Stimulated activated CD8-positive, alpha-beta memory T cell treated with anti-CD3 and anti-CD28 coated beads, Interleukin-7, amount 100 ng/mL, for 1 hour (primary cell): ENCODE measurements around the gene OGDHL.
"Not testable (repeated sequence)": the region's sequence is repeated elsewhere in the genome, so short reads cannot be mapped to it uniquely, and the experiment has no call there.

Source experiments
- DNase-seq, 2 donors: peaks; one replicate each; pipeline ENCODE4 v3.0.0-alpha.2; 2020; ENCODE audit warnings: low read depth in 2 of 2

OGDHL gene

DNA sequence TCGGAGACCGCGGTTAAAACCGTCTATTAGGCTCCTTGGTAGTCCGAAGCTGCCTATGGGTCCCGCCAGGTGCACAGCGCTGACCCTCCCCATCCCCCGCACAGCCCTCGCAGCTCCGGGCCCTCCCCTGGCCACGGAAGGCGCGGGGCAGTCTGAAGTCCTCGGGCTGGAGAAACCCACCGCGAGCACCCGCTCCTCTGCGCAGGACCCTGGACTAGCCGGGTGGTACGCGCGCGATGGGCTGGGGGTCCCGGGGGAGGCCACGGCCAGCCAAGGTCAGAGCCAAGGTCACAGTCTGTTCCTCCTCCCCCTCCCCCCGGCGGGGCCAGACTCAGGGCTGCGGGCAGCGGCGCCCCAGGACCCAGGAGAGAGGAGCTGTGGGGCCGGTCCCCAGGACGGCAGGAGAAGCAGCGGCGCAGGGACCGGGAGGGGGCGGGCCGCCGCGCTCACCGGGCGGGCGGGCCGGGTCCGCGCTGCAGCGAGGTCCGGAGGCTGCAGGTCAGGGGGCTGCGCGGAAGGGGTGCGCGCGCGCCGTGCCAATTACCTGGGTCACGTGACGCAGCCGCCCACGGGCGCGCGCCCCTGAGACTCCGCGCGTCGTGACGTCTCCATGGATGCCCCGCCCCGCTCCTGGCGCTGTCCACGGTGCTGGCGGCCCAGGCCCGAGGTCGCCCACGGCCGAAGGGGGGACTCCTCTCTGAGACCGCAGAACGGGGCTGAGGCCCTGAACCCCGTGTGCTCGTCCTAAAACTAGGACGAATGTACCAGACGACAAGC is at the start of gene OGDHL:
TSS of gene OGDHL (minus strand) at position 535 of the 777 bp plus-strand sequence. CDS start 3,731 bp downstream, outside the sequence.
- no peak for DNase-seq

DNA sequence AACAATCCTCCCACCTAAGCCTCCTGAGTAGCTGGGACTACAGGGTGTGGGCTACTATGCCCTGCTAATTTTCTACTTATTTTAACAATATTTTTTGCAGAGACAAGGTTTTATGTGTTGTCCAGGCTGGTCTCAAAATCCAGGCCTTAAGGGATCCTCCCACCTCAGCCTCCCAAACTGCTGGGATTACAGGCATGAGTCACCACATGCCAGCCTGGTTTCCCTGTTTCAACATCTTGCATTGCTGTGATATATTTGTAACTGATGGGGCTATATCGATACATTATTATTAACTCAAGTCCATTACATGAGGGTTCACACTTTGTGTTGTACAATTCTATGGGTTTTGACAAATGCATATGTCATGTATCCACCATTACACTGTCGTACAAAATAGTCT is 41.9 kb upstream of the OGDHL start:
- DNase-seq = no peak

DNA sequence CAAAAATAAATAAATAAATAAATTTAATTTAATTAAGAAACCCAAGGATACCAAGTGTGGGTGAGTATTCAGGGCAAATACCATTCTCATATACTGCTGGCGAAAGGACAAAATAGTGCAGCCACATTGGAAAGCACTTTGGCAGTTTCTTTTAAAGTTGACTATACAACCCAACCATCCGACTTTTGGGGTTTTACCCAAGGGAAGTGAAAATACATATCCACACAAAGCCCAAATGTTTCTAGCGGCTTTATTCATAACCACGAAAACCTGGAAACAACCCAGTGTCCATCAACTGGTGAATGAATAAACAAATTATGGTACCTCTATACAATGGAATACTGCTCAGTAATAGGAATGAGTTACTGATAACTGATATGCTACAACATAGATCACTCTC is 36.2 kb upstream of the OGDHL start:
- no peak for DNase-seq

DNA sequence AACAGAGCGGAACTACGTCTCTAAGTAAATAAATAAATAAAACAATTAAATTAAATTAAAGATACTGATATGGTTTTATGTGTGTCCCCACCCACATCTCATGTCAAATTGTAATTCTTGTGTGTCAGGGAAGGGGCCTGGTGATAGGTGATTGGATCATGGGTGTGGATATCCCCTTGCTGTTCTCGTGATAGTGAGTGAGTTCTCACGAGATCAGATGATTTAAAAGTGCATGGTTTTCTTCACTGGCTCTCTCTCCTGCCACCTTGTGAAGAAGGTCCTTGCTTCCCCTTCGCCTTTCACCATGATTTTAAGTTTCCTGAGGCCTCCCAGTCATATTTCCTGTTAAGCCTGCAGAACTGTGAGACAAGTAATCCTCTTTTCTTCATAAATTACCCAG is 29.0 kb upstream of the OGDHL start:
- no peak for DNase-seq

DNA sequence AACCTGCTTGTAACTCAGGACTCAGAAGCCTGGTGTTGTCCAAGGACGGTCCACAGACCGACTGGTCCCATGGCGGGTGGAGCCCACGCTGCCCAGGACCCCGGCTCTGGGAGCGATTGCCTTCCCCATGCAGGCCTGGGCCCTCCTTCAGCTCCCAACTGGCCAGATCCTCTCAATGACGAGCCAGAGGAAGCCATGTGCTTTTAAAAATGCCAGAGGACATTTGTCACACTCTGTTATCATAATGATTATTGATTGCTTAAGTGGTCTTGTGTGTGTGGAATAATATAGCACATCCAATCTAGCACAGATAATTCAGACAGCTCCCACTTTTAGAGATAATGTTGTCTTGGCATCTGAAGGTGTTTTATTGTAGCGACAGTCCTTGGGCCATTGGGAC is 22.6 kb upstream of the OGDHL start:
- DNase-seq = no peak

DNA sequence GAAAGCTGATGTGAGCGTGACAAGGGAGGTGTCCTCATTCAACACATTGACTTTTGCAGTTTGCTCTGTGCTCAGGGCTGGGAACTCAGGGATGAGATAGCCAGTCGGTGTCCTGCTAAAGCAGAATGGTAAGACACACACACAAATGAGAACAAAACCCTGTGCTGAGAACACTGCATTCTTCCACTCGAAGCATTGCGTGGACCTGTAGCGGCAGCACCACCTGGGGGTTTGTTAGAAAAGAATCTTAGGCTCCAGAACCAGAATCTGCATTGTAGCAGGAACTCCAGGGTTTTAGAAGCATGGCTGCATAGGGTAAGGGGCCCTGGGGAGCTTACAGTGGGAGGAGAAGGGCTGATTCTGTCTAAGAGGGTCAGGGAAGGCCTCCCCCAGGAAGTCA is 21.5 kb upstream of the OGDHL start:
- no peak for DNase-seq

- DNase-seq = no peak
Observed at GRCh38 chr10:49781247-49781646, 19.1 kb upstream of the OGDHL start.

DNA sequence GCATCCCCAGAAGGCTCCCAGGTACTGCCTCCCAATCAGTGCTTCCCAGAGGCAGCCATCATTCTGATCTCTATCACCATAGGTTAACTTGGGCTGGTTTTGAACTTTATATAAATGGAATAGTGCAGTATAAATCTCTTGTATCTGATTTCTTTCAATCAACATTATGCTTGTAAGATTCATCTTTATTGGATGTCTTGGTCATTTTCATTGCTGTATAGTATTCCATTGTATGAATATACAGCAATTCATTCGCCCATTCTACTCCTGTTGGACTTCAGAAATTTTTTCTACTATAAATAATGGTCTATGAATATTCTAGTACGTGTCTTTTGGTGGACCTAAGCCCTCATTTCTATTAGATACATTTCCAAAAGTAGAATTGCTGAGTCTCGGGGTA is 16.1 kb upstream of the OGDHL start:
- no peak for DNase-seq

GRCh38 chr10:49776851-49777250 is 14.7 kb upstream of the OGDHL start:
- no peak for DNase-seq

DNA sequence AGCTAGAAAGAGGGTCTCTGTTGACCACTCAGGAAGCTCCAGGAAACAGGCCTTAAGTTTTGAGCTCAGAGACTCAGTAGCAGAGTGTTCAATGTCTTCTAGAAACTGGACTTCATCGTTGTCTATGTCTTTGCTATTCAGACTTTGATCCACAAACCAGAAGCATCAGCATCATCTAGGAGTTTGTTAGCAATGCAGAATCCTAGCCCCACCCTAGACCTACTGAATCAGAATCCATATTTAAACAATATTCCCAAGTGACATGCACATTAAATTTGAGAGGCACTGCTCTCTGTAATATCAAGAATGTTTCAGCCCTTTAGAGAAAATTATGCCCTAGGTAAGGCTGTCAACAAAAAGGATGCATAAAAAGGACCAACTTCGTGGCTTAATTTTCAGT is 12.9 kb upstream of the OGDHL start:
- no peak for DNase-seq

DNA sequence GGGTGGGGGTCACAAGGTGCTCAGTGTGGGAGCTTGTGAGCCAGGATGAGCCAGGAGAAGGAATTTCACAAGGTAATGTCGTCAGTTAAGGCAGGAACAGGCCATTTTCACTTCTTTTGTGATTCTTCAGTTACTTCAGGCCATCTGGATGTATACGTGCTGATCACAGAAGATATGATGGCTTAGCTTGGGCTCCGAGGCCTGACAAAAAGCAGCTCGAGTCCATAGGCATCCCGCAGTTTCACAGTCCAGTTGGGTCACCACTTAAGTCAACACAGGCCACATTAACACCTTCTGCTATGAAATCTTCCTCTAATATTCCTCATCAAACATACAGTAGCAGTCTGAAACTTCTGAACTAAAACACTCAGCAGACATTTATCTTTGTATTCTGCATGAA is 10.8 kb upstream of the OGDHL start:
- not testable (repeated sequence) for DNase-seq

DNA sequence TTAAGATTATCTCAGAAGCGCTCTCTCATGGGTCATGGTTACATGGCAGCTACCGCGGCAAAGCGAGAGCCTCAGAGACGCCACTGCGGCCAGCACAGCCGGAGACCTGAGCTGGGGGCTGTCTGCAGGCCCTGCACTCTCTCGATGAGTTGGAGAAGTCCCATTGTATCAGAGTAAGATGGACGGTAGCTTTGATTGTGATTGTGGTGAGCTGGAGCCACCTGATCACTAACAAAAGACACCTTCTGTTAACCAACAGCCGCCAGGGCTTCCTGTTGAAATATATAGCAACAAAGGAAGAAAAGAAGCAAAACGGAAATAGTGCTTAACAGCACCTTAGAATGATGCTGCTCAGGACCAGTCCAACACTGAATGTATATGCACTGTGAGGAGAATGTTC is 8.9 kb upstream of the OGDHL start:
- DNase-seq = not testable (repeated sequence)

DNA sequence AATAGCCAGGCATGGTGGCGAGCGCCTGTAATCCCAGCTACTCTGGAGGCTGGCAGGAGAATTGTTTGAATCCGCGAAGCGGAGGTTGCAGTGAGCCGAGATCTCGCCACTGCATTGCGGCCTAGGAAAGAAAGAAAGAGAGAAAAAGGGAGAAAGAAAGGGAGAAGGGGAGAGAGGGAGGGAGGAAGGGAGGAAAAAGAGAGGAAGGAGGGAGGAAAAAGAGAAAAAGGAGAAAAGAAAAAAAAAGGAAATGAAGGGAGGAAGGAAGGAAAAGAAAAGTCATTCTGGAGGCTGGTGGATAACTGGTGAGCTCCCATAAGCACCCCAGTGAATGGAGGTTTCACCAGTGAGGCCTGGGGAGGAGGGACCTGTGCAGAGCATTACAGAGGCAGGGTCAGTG is 7.6 kb upstream of the OGDHL start:
- DNase-seq = no peak

DNA sequence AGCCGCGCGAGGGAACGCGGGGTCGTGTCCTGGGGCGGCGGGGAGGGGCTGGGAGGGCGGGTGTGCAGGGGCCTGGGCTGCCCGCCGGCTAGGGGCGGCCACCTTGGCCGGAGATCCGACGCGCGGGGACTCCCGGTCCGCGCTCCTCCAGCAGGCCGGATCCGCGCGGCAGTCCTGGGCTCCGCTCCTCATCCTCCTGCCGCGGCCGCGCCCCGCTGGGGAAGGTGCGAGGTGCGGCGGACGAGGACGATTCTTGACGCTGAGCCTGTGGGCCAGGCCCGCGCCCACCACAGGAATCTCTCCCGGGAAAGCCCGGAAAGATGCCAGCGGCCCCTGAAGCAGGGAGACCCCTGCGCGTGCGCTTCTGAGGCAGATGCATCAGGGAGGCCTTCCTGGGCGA is 6.6 kb upstream of the OGDHL start:
- DNase-seq = no peak

DNA sequence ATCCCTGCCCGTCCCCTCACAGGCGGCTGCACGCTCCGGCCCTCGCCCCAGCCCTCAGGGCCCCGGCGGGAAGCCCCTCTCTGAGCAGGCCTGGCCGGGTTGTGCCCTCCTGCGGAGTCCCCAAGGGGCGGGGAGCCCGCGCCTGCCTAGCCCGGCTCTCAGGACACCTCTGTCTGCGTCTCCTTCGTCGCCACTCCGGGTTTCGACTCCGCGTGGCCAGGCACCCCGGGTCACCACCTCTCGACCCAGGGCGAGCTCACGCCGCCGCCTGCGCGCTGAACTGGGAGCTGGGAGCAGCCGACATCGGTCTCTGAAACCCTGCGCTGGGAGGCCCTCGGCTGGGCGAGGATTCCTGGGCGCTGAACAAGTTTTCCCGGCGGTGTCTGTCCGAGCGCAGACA is 6.2 kb upstream of the OGDHL start:
- DNase-seq = no peak

DNA sequence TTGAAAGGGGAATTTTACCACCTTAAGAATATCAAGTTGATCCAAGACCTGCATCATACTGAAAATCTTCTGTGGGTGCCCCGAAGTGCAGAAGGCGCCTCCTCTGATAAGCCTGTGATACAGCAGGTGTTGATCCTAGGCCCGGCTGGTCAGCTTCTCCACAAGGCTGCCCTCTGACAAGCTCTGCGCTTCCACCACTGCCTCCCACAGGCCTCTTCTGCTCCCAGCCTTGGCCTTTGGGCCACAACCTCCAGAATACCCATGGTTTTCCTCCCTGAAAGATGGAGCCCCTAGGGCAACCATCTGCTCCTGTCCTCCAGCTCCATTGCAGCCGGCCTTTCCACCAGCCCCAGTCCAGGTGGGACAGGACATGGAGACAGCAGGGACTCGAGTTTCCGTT is 5.6 kb upstream of the OGDHL start:
- DNase-seq = no peak

GRCh38 chr10:49766484-49766883 is 4.4 kb upstream of the OGDHL start:
- no peak for DNase-seq

GRCh38 chr10:49762566-49762877 is 399 bp upstream of the OGDHL start:
- DNase-seq = no peak

DNA sequence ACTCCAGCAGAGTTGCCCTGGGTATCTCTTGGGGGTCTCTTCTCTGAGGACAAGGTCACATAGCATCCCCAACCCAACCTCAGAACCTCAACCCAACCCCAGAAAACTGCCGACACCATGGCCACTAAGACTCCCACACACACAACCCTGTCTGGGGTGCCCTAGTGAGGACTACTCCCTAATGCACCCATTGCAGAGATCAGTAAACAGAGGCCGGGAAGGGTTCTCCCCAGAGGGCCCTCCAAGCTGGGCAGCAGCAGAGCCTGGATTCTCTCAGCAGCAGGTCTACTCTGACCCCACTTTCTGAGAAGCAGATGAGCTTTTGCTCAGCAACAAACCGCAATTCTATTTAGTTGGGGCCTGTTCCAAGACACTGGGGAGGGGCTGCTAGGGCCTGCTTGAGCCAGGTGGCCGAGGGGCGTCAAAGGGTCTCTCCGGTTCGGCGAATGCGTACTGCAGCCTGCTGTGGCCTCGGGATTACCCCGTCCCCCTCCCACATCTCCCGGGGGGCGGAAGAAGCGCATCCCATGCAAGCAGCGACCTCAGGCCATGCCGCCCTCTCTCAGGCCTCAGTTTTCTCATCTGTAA is 828 bp downstream of the OGDHL start:
- no peak for DNase-seq

DNA sequence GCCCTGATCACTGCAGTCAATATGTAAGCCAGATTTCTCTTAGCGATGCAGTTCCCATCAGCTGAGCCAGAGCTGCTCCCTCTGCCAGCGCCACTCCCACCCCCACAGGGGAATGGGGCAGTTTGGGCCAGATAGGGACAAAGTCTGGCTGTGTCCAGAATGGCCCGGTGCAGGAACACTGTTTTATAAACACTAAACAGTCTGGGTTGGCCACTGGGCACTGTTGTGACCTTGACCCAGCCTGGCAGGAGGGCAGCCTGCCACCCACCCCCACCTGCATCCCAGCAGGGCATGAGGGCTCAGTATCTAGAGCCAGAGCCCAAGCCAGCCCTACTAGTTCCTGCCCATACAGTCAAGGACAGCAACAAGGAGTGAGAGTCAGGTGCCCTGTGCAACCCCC is 1.3 kb downstream of the OGDHL start:
- no peak for DNase-seq

- DNase-seq = no peak
Observed at GRCh38 chr10:49759787-49760551, 2.2 kb downstream of the OGDHL start.

- DNase-seq = no peak
Observed at GRCh38 chr10:49758249-49758930, 3.7 kb downstream of the OGDHL start.

DNA sequence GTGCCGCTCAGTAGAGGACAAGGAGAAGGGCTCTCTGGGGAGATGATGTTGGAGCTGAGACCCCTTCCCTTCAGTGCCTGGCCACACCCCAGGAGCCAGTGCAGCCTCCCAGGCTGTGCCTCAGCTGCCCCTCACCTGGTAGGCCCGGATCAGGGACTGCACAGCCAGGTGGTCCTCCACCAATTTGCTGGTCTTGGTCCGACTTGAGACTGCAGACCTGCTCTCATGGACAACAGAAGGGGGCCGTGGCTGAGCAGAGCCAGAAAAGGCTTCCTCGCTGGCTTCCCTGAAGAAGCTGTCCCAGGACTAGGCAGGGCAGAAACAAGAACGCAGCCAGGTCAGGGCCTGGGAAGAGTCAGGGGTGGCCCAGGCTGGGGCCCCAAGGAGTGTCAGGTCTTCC is 5.5 kb downstream of the OGDHL start:
- DNase-seq = no peak
